HepG2 (cell line): ENCODE measurements around the gene SETD1A. TPM values are rescaled to one million over a fixed set of nuclear protein-coding genes. Genes with fewer than 3 reads are reported as not detected.
A peak's percentile ranks its signal among the peaks of the same experiment; 100 is the strongest.

Experiments
- ARNTL ChIP-seq: sonication (generic); formaldehyde crosslinking; IDR thresholded peaks from 2 replicates; pipeline ENCODE4 v1.4.0; 2020; ENCODE audit warnings: mild to moderate bottlenecking, missing genetic modification reagents
- ATF4 ChIP-seq, 2 experiments: fragments of 450-650 bp in 1 of 2; sonication (generic) in 1 of 2; formaldehyde crosslinking; IDR thresholded peaks; 2 replicates each; pipeline versions ENCODE4 v1.5.0 to v1.8.0; 2020 to 2022; ENCODE audit warnings: mild to moderate bottlenecking in 1 of 2, missing genetic modification reagents in 1 of 2
- CHCHD3 ChIP-seq: sonication (generic); formaldehyde crosslinking; IDR thresholded peaks from 2 replicates; pipeline ENCODE4 v1.8.0; 2022; ENCODE audit warnings: mild to moderate bottlenecking, missing genetic modification reagents, moderate library complexity
- DMAP1 ChIP-seq: IDR thresholded peaks from 2 replicates; pipeline ENCODE4 v1.6.1; 2016
- FOXP1 ChIP-seq, 2 experiments: fragments of 450-650 bp in 1 of 2; IDR thresholded peaks; 2 replicates each; pipeline ENCODE4 v1.6.1; 2017 to 2018; ENCODE audit warnings: antibody characterized with exemption in 1 of 2
- HDAC1 ChIP-seq: sonication (generic); formaldehyde crosslinking; IDR thresholded peaks from 2 replicates; pipeline ENCODE4 v1.5.1; 2020; ENCODE audit warnings: mild to moderate bottlenecking, missing genetic modification reagents
- HINFP ChIP-seq: sonication (generic); formaldehyde crosslinking; IDR thresholded peaks from 2 replicates; pipeline ENCODE4 v1.4.0; 2020; ENCODE audit warnings: low read depth, mild to moderate bottlenecking, missing genetic modification reagents
- JUND ChIP-seq: sonication (generic); formaldehyde crosslinking; IDR thresholded peaks from 2 replicates; pipeline ENCODE4 v1.8.0; 2022; ENCODE audit warnings: mild to moderate bottlenecking, missing genetic modification reagents
- KDM1A ChIP-seq: IDR thresholded peaks from 2 replicates; pipeline ENCODE4 v1.6.1; 2016; ENCODE audit warnings: missing compliant biosample characterization
- NFE2L1 ChIP-seq: sonication (generic); formaldehyde crosslinking; IDR thresholded peaks from 2 replicates; pipeline ENCODE4 v1.4.0; 2020; ENCODE audit warnings: missing genetic modification reagents, mild to moderate bottlenecking, borderline replicate concordance
- PHF21A ChIP-seq: sonication (generic); formaldehyde crosslinking; IDR thresholded peaks from 2 replicates; pipeline ENCODE4 v1.5.0; 2020; ENCODE audit warnings: mild to moderate bottlenecking, missing genetic modification reagents
- RFX1 ChIP-seq: fragments of 450-650 bp; IDR thresholded peaks from 2 replicates; pipeline ENCODE4 v1.6.1; 2017
- THAP8 ChIP-seq: sonication (generic); formaldehyde crosslinking; IDR thresholded peaks from 2 replicates; pipeline ENCODE4 v1.5.1; 2020; ENCODE audit warnings: missing genetic modification reagents, mild to moderate bottlenecking, borderline replicate concordance
- TRIM24 ChIP-seq: sonication (generic); formaldehyde crosslinking; IDR thresholded peaks from 2 replicates; pipeline ENCODE4 v1.8.0; 2022; ENCODE audit warnings: mild to moderate bottlenecking, missing genetic modification reagents
- ZBTB10 ChIP-seq: sonication (generic); formaldehyde crosslinking; IDR thresholded peaks from 2 replicates; pipeline ENCODE4 v1.4.0; 2020; ENCODE audit warnings: missing genetic modification reagents, borderline replicate concordance
- ZFP36 ChIP-seq: fragments of 150-350 bp; IDR thresholded peaks from 2 replicates; pipeline ENCODE4 v1.6.1; 2018; ENCODE audit warnings: borderline replicate concordance, low read length, low read depth; ENCODE audit not compliant: partially characterized antibody
- ZNF230 ChIP-seq: sonication (generic); formaldehyde crosslinking; IDR thresholded peaks from 2 replicates; pipeline ENCODE4 v1.4.0; 2020; ENCODE audit warnings: mild to moderate bottlenecking, missing genetic modification reagents
- ZNF414 ChIP-seq: sonication (generic); formaldehyde crosslinking; IDR thresholded peaks from 2 replicates; pipeline ENCODE4 v1.5.0; 2020; ENCODE audit warnings: missing genetic modification reagents
- ZNF652 ChIP-seq: IDR thresholded peaks from 2 replicates; pipeline ENCODE4 v1.6.1; 2016; ENCODE audit warnings: low read depth, borderline replicate concordance
- ZNF768 ChIP-seq: sonication (generic); formaldehyde crosslinking; IDR thresholded peaks from 2 replicates; pipeline ENCODE4 v1.4.0; 2020; ENCODE audit warnings: missing genetic modification reagents
- polyA plus RNA-seq, 8 experiments: library from polyadenylated mRNA; depleted of rRNA in 3 of 8; stranded (reverse) in 7 of 8; unstranded in 1 of 8; fragments of >200 nt; fragmentation: Illumina TruSeq in 4 of 8; extraction: Trizol in 4 of 8; gene quantifications; 2 replicates each; pipeline versions ENCODE4 v1.2.1 to v1.2.3, GENCODE V29; 2011 to 2016; ENCODE audit warnings: low read depth in 4 of 8, missing spikeins in 1 of 8, mixed read lengths in 1 of 8; ENCODE audit not compliant: insufficient read depth in 1 of 8
- total RNA-seq, 5 experiments: library from RNA; depleted of rRNA; stranded (reverse); fragments of >200 nt; fragmentation: Illumina TruSeq; extraction: Trizol; gene quantifications; 2 replicates each; pipeline ENCODE4 v1.2.3, GENCODE V29; 2016; ENCODE audit warnings: low read depth in 1 of 5

Gene SETD1A
- total and polyA plus RNA-seq, 2 of the 13 experiments (the other 11 are each of a cell fraction or from before 2014, with no cell fraction given): 3.8 to 5.6 TPM

GRCh38 chr16:30997725-30998711 lies 40.5 kb downstream of the SETD1A start (continued):
- TF ChIP-seq CHCHD3 (no peak), FOXP1 (IDR thresholded peaks at IDR 0.05) (no peak), FOXP1 (CRISPR knock-in tag; IDR thresholded peaks at IDR 0.05) (peak; percentile 51; the same call in 1 of the 2 replicates), ZNF230 (no peak), ZNF768 (CRISPR knock-in tag) (no peak; the same call in 1 of the 2 replicates), TRIM24 (no peak), NFE2L1 (no peak), JUND (CRISPR knock-in tag) (no peak), PHF21A (CRISPR knock-in tag) (peak; percentile 34; the same call in 1 of the 2 replicates), ARNTL (CRISPR knock-in tag) (no peak; the same call in 1 of the 2 replicates), ZFP36 (no peak), ZNF652 (CRISPR knock-in tag) (no peak), ZBTB10 (CRISPR knock-in tag) (peak; percentile 79; the same call in 1 of the 2 replicates), THAP8 (CRISPR knock-in tag) (no peak), KDM1A (CRISPR knock-in tag) (no peak), RFX1 (no peak), ATF4 (CRISPR knock-in tag; IDR thresholded peaks at IDR 0.05) (no peak), HDAC1 (CRISPR knock-in tag) (no peak; the same call in none of the 2 replicates), DMAP1 (no peak; the same call in 1 of the 2 replicates), HINFP (CRISPR knock-in tag) (no peak; the same call in 1 of the 2 replicates), ZNF414 (CRISPR knock-in tag) (no peak)
